DOHH2 (cell line): ENCODE data around the gene CD68.

Source experiments
- CTCF ChIP-seq: fragments of 200-600 bp; sonication (generic); IDR thresholded peaks from one replicate; pipeline ENCODE4 v1.5.1; 2014; ENCODE audit warnings: antibody characterized with exemption, mild to moderate bottlenecking, low read depth, low read length; ENCODE audit not compliant: poor library complexity, severe bottlenecking
- EZH2phosphoT487 ChIP-seq: fragments of 200-600 bp; sonication (generic); IDR thresholded peaks from 2 replicates; pipeline ENCODE4 v1.6.1; 2017; ENCODE audit warnings: borderline replicate concordance, mild to moderate bottlenecking, antibody characterized with exemption, low read length, moderate library complexity, mixed read lengths

- no peak for TF ChIP-seq CTCF
- no peak for TF ChIP-seq EZH2phosphoT487
Observed at GRCh38 chr17:7552621-7553051, 26.8 kb upstream of the CD68 start.
